ENCODE results near the gene DCAF6.

The DCAF6 gene

DNA sequence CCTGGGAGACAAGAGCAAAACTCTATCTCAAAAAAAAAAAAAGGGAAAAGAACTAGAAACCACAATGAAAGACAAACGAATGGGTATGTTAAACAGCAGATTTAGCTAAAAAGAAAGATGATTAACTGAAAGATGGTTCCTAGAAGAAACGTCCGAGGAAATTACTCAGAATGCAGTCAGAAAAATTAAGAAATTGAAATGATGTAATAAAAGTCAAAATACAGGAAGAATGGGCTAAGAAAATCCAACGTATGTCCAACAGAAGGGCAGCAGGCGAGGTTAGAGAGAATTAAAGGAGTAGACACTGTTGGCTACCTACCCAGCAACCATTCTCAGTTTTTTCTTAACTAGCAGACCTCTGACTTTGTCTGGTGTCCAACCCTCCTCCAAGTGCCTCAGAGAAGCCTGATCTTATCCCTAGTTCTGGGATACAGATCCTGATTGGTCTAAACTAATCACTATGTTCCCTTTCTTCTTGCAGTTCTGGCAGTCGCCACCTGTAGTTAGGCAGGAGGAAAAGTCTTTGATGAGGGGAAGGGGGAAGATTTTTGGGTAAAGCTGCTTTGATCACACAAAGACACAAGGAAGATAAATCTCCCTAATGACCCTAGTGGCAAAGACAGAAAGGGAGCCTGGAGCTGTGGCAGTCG lies 174.5 kb downstream of the DCAF6 start:
- no peak for DNase-seq

DNA sequence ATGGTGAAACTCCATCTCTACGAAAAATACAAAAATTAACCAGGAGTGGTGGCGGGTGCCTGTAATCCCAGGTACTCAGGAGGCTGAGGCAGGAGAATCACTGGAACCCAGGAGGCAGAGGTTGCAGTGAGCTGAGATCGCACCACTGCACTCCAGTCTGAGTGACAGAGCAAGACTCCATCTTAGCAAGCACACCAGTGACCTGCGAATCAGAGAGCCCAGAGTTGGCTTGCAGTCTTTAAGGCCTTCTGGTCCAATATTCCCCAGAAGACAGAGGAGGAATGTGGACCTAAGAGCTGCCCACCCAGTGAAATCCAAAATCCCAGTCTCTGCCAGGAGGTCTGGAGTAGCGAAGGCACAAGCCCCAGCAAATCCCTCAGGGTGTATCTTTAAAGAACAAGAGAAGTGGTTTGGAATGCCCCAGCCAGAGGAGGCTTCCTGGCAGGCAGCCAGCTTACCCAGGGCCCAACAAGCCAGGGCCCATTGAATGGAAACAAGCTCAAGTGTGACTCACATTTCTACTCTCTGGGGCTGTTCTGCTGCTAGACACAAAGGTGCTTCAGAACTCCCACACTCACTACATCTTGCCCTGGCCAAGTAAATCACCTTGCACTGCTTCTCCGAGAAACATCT lies 176.3 kb downstream of the DCAF6 start:
- DNase-seq = no peak

DNA sequence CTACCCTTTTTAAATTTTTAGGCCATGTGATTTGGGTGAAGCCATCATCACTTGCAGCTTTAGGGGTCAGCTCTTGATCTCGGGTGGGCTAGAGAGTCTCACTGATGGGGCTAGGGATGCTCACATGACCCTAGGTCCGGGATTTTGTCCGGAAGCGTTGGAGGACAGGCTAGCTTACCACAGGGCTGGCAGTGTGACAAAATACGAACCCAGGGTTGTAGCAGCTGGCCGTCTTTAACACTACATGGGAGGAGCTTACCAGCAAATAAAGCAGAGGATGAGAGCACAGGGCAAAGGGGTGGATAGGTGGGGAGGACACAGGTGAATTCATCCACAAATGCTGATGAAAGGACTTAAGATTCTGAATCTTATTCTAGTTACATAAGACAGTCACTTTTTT lies 178.4 kb downstream of the DCAF6 start:
- no peak for DNase-seq

DNA sequence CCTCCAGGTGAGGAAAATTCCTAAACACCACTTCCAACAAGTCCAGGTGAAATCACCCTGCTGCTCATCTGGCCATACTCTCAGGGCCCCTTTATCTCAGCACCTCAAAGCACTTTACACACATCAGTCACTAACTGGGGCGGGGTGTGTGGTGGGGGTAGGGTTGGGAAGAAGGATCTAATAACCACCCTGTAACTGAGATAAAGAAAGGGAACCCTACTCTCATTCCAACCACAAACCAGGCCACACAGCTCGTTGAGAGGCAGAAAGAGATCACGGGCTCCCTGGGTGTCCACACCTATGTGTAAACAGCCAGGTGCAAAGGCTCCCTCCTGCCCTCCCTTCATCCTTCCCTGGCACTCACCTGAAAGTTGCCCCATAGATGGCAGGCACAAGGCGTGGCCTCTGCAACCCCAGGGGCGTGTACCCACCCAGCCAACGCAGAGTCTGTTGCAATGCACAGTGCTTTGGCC lies 179.9 kb downstream of the DCAF6 start:
- no peak for DNase-seq

DNA sequence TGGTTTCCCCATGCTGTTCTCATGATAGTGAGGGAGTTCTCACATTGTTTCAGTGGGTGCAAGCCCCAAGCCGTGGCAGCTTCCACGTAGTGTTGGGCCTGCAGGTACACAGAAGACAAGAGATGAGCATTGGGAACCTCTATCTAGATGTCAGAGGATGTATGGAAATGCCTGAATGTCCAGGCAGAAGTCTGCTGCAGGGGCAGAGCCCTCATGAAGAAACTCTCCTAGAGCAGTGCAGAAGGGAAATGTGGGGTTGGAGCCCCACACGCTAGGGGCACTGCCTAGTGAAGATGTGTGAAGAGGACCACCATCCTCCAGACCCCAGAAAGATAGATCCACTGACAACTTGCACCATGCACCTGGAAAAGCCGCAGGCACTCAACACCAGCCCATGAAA lies 183.3 kb downstream of the DCAF6 start:
- no peak for DNase-seq

DNA sequence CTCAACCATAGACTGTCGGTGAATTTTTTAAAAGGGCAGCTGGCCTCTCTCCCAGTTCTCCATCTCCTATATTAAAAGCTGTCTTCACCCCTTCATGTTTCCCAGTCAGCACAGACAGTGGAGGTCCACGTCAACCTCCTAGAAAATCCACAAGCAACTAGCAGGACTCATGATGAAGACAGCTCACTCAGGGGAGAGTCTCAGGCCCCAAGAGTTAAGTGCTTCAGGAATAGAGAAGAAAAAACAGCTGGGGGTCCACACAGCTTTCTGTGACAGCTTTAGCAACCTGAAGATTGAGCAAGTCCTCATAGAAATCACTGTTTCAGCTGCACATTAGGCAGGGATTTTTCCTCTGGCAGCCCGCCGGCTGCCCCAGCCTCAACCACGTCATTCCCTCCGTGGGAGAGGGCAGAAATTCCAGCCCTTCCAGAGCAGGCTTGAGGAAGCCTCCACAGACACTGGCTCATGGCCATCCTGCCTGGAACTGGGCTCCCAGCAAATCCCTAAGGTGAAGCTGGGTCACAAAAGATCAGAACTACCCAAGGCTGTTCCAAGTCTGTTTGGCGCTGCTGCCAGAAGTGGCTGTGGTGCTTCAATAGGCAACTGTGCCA lies 185.0 kb downstream of the DCAF6 start:
- DNase-seq = no peak

DNA sequence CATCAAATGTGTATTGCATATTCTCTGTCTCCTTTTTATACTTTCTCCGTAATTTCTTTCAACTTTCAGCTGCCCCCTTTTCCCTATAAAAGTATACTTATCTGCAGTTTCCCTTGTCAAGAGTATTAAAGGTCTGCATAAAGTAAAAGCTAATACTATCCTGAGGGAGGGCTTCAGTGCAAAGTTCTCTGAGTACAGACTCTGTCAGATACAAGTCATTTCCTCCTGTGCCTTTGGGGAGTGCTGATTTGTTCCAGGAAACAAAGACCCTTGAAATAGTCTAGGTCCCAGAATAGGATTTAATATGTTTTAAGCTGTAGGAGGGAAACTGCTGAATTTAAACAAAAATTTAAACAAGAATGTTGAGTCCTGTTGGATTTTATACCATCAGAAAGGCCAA lies 188.6 kb downstream of the DCAF6 start:
- DNase-seq = no peak
